HEK293 (cell line): ENCODE data around the gene RNMT.
"Not testable (repeated sequence)": the region's sequence is repeated elsewhere in the genome, so short reads cannot be mapped to it uniquely, and the experiment has no call there.

Source experiments
- CTCF ChIA-PET: fragments of 350-600 bp; formaldehyde crosslinking; extraction: SDS; loops from one replicate; lab custom pipeline; 2021; ENCODE audit warnings: antibody characterized with exemption; lab: Yijun Ruan, JAX
- POLR2A ChIA-PET: fragments of 300-600 bp; formaldehyde crosslinking; extraction: SDS; loops from one replicate; lab custom pipeline; 2020; ENCODE audit warnings: antibody characterized with exemption, inconsistent platforms; lab: Yijun Ruan, JAX
- H3K27ac ChIP-seq: fragments of 200-500 bp; sonication (Bioruptor generic); 2 replicates; pipeline ENCODE4 v1.5.1; 2014; ENCODE audit warnings: low read depth, low read length, control low read depth, inconsistent platforms; ENCODE audit errors: extremely low read depth
- H3K36me3 ChIP-seq, 2 experiments: fragments of 200-500 bp in 1 of 2; sonication (Bioruptor generic) in 1 of 2; 1 replicate in 1 of 2; 2 replicates in 1 of 2; pipeline ENCODE4 v1.5.1; 2014 to 2017; ENCODE audit warnings: inconsistent platforms in 2 of 2, low read length in 2 of 2; ENCODE audit not compliant: control insufficient read depth in 2 of 2, insufficient read depth in 1 of 2
- H3K4me1 ChIP-seq: fragments of 200-500 bp; sonication (Bioruptor generic); 2 replicates; pipeline ENCODE4 v1.5.1; 2014; ENCODE audit warnings: mild to moderate bottlenecking, low read length, inconsistent platforms; ENCODE audit not compliant: control insufficient read depth, insufficient read depth
- H3K4me3 ChIP-seq: 2 replicates; pipeline ENCODE4 v1.5.1; 2011; ENCODE audit warnings: low read depth, mild to moderate bottlenecking, control low read depth, low read length, moderate library complexity
- H3K9me3 ChIP-seq: fragments of 200-500 bp; sonication (Bioruptor generic); 2 replicates; pipeline ENCODE4 v1.5.1; 2014; ENCODE audit warnings: low read depth, low read length, inconsistent platforms; ENCODE audit not compliant: control insufficient read depth, insufficient read depth
- PRDM10 ChIP-seq: fragments of 450-650 bp; formaldehyde crosslinking; IDR thresholded peaks from 2 replicates; pipeline ENCODE4 v1.5.1; 2016; ENCODE audit warnings: missing biosample characterization, missing genetic modification characterization
- PRDM6 ChIP-seq: fragments of 450-650 bp; formaldehyde crosslinking; IDR thresholded peaks from 2 replicates; pipeline ENCODE4 v1.5.1; 2017; ENCODE audit warnings: missing biosample characterization, missing genetic modification characterization
- SALL2 ChIP-seq: fragments of 450-650 bp; formaldehyde crosslinking; IDR thresholded peaks from 2 replicates; pipeline ENCODE4 v1.5.0; 2017; ENCODE audit warnings: missing biosample characterization, mild to moderate bottlenecking, missing genetic modification characterization, borderline replicate concordance
- ZBTB1 ChIP-seq: fragments of 450-650 bp; formaldehyde crosslinking; IDR thresholded peaks from 2 replicates; pipeline ENCODE4 v1.5.1; 2016; ENCODE audit warnings: missing biosample characterization, missing genetic modification characterization
- ZNF112 ChIP-seq: fragments of 450-650 bp; formaldehyde crosslinking; IDR thresholded peaks from 2 replicates; pipeline ENCODE4 v1.5.0; 2017; ENCODE audit warnings: missing biosample characterization, missing genetic modification characterization
- ZNF146 ChIP-seq: fragments of 450-650 bp; formaldehyde crosslinking; IDR thresholded peaks from 2 replicates; pipeline ENCODE4 v1.5.1; 2016; ENCODE audit warnings: missing biosample characterization, missing genetic modification characterization
- ZNF560 ChIP-seq: fragments of 450-650 bp; formaldehyde crosslinking; IDR thresholded peaks from 2 replicates; pipeline ENCODE4 v1.5.1; 2017; ENCODE audit warnings: missing biosample characterization, missing genetic modification characterization, borderline replicate concordance
- ZNF677 ChIP-seq: fragments of 450-650 bp; IDR thresholded peaks from 2 replicates; pipeline ENCODE4 v1.5.0; 2018; ENCODE audit warnings: missing biosample characterization, mild to moderate bottlenecking, missing genetic modification characterization, moderate library complexity
- ZNF785 ChIP-seq: fragments of 450-650 bp; formaldehyde crosslinking; IDR thresholded peaks from 2 replicates; pipeline ENCODE4 v1.5.1; 2016; ENCODE audit warnings: missing biosample characterization, missing genetic modification characterization
- TF ChIP-seq, protein P1 (sequence below): fragments of 450-650 bp; formaldehyde crosslinking; IDR thresholded peaks from 2 replicates; pipeline ENCODE4 v1.5.1; 2016; ENCODE audit warnings: missing biosample characterization, missing genetic modification characterization

Gene RNMT

DNA sequence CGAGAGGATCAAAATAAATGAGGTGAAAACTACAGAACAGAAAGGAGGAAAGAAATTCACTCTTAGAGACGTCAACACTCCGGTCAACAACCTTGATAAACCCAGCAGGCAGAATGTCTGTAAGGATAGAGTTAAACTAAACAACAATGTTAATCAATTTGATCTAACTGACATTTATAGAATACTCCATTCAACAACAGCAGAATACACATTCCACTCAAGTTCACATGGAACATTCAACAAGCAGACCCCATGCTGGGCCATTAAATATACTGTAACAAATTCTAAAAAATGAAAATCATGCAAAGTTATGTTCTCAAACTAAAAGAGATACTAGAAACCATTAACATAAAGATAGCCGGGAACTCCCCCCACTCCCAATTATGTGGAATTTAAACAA lies 41.9 kb upstream of the RNMT start:
- 0 out of 2 replicates have a peak, but pooled peaks have one; percentile 39 for TF ChIP-seq PRDM6 (tag by site-specific recombination)
- TF ChIP-seq ZBTB1 (tag by site-specific recombination): no peak
- no peak for TF ChIP-seq ZNF560 (tag by site-specific recombination)
- no peak for TF ChIP-seq ZNF785 (tag by site-specific recombination)
- H3K4me3 ChIP-seq: no peak overlapping the region
- ChIA-PET POLR2A (no interaction called here), CTCF (no interaction called here)
- H3K9me3 ChIP-seq: no peaks in the 10 kb centered on the region
- no peaks in the 10 kb centered on the region; a peak in 1 of 3 replicates for H3K36me3 ChIP-seq
- H3K4me1 ChIP-seq: peaks cover 3% of the 10 kb centered on the region; the same call in 1 of the 2 replicates
- no peak overlapping the region for H3K27ac ChIP-seq

DNA sequence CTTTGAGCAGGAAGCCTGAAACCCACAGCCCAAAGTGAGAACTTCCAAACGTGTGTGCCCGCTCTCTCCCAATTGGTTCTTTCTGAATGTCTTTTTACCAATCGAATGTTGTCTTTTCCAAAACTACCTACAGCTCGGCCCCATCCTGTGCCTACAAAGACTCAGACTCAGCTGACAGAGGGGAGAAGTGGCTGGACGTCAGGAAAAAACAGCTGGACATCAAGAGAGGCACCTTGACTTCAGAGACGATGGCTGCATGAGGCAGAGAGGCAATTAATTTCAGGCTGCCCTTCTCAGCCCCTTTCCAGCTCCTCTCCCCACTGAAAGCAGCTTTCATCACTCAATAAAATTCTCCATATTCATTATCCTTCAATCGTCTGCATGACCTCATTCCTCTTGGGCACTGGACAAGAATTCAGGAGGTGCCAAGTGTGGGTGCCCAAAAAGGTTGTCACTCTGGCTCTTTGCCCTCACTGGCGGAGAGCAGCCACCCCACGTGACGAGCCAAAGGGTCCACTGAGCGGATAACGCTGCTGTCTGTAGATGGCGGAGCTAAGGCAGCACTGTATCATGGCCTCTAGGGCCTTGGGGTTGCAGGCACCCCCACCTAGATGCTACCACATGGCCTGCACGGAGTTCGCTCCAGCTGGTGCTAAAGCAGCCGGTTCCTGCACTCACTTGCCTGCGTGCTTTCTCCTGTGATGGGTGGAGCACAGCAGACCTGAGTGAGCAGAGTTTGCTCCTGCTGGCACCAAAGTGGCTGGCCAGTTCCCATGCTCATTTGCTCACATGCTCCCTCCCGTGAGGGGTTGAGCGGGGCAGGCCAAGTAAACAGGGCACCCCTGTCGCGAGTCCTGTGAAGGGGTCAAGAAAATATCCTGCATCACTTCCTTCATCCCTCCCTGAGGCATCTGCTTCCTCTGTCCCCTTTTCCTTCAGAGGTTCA lies 38.0 kb upstream of the RNMT start:
- POLR2A ChIA-PET: no interaction called here

GRCh38 chr18:13690060-13690459 lies 36.4 kb upstream of the RNMT start:
- H3K4me1 ChIP-seq, POLR2A ChIA-PET, H3K36me3 ChIP-seq, H3K9me3 ChIP-seq, H3K4me3 ChIP-seq, H3K27ac ChIP-seq: not testable (repeated sequence)
- CTCF ChIA-PET: interaction anchor here (0.6 to 1.0 kb wide), 3 partner anchors 9 to 111 kb away, joined by 3 to 4 read pairs (median 4); no protein-coding TSS in a partner anchor

More for the DNA sequence above, 38.0 kb upstream of the RNMT start:
- CTCF ChIA-PET: no interaction called here
- Histone ChIP-seq H3K27ac (no peak overlapping the region), H3K4me1 (peaks cover 3% of the 10 kb centered on the region; the same call in 1 of the 2 replicates), H3K36me3 (no peaks in the 10 kb centered on the region), H3K4me3 (no peak overlapping the region), H3K9me3 (no peaks in the 10 kb centered on the region)
- TF ChIP-seq SALL2 (tag by site-specific recombination) (no peak), ZNF146 (tag by site-specific recombination) (no peak), ZNF677 (no peak), ZNF112 (tag by site-specific recombination) (no peak), PRDM10 (tag by site-specific recombination) (peak; percentile 93)
- TF ChIP-seq, protein P1, sequence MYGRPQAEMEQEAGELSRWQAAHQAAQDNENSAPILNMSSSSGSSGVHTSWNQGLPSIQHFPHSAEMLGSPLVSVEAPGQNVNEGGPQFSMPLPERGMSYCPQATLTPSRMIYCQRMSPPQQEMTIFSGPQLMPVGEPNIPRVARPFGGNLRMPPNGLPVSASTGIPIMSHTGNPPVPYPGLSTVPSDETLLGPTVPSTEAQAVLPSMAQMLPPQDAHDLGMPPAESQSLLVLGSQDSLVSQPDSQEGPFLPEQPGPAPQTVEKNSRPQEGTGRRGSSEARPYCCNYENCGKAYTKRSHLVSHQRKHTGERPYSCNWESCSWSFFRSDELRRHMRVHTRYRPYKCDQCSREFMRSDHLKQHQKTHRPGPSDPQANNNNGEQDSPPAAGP (tag by site-specific recombination): no peak
